ENCODE measurements around the gene CD55. TPM values are rescaled to one million over a fixed set of nuclear protein-coding genes. Genes with fewer than 3 reads are reported as not detected.

Gene CD55
- total RNA-seq, 1 experiment from 2014 or later, result 17.3 TPM

DNA sequence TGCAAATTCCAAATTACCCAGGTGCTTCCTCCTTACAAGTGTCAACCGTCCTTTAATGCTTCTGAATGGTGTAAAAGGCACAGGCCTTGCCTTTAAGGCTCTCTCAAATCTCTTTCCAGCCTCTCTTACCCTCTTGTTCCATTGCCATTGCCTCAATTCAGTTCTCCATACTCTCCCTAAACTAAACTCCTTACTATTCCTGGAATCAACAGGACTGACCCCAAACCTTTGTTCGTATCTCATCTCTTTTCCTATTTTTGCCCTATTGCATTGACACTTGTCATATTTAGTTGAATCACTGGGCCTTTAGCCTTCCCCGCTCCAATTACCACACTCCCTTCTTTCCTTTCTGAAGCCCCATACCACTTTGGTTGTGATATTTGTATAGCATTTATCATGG is 3.9 kb upstream of the CD55 start:
- Histone ChIP-seq H2AFZ (ENCODE audit: low read length) (no peak overlapping the region), H4K20me1 (ENCODE audit: control insufficient read depth, insufficient read depth, insufficient read length) (no peaks in the 10 kb centered on the region), H3K14ac (ENCODE audit: insufficient read depth, low read length) (no peak overlapping the region), H3K9ac (ENCODE audit: extremely low read depth, insufficient read length, low read length) (no peak overlapping the region), H3K23me2 (ENCODE audit: insufficient read length, low read depth, low read length, poor library complexity, severe bottlenecking) (peaks cover 3% of the 10 kb centered on the region), H3K27me3 (ENCODE audit: insufficient read depth, low read length) (no peaks in the 10 kb centered on the region), H2BK12ac (ENCODE audit: insufficient read length, low read depth, low read length) (no peak overlapping the region), H4K5ac (ENCODE audit: insufficient read length, low read depth, low read length) (no peak overlapping the region), H4K91ac (ENCODE audit: insufficient read length, low read depth, low read length) (no peak overlapping the region), H2BK15ac (ENCODE audit: low read depth, low read length) (no peak overlapping the region), H3K79me2 (ENCODE audit: insufficient read depth, low read length) (no peaks in the 10 kb centered on the region), H3K4me1 (ENCODE audit: insufficient read depth, low read length) (no peaks in the 10 kb centered on the region; the same call in 1 of the 2 replicates), H3K27ac (ENCODE audit: insufficient read length, low read depth, low read length) (no peak overlapping the region), H4K8ac (replicated peaks; ENCODE audit: insufficient read length, low read depth, low read length) (no peak overlapping the region), H3K4me2 (ENCODE audit: insufficient read depth, insufficient read length, low read length) (no peak overlapping the region), H3K4ac (ENCODE audit: low read depth, low read length) (no peak overlapping the region), H3K9me3 (ENCODE audit: control insufficient read depth, low read depth, low read length) (no peaks in the 10 kb centered on the region), H3K79me1 (ENCODE audit: insufficient read depth, low read depth, low read length, poor library complexity, severe bottlenecking) (no peaks in the 10 kb centered on the region), H2BK20ac (ENCODE audit: low read depth, low read length, poor library complexity, severe bottlenecking) (no peak overlapping the region), H3K18ac (ENCODE audit: insufficient read length, low read depth, low read length) (no peak overlapping the region), H2BK120ac (ENCODE audit: low read depth, low read length, poor library complexity, severe bottlenecking) (no peak overlapping the region), H2AK5ac (ENCODE audit: insufficient read length, low read length) (no peak overlapping the region), H3K56ac (ENCODE audit: insufficient read length, low read depth, low read length) (no peak overlapping the region), H3K23ac (ENCODE audit: insufficient read length, low read depth, low read length) (no peak overlapping the region), H2BK5ac (ENCODE audit: insufficient read length, low read length) (no peak overlapping the region), H3T11ph (ENCODE audit: low read length) (no peak overlapping the region)
- H3K4me3 Mint-ChIP-seq, result no peak overlapping the region
- no CpG with 5 or more reads among the region's 3 CpGs for WGBS (ENCODE audit: extremely low coverage, insufficient read length, low lambda C conversion rate)
- TF ChIP-seq CTCF (conservative IDR thresholded peaks at IDR 0.05), result no peak
- peaks cover 25 to 31% of the 10 kb centered on the region in 2 experiments for H3K4me1 Mint-ChIP-seq
- no peaks in the 10 kb centered on the region for H3K27me3 Mint-ChIP-seq (ENCODE audit: low read depth)
- H3K36me3 Mint-ChIP-seq (ENCODE audit: insufficient read depth in 1 of 3, low read depth in 3 of 3), result no peaks in the 10 kb centered on the region; a peak in 1 of 7 replicates
- no peaks in the 10 kb centered on the region; a peak in 1 of 5 replicates for H3K9me3 Mint-ChIP-seq
- no peak overlapping the region; a peak in 2 of 7 replicates for H3K27ac Mint-ChIP-seq
- no peak for DNase-seq
